ENCODE results near the gene PCED1B. TPM values are rescaled to one million over a fixed set of nuclear protein-coding genes. Genes with fewer than 3 reads are reported as not detected.

PCED1B gene
- polyA plus RNA-seq, 1 donor (not counting 4 experiments of a cell fraction or from before 2014, with no cell fraction given), result 3.2 TPM

- FAIRE-seq (no peak), DNase-seq (ENCODE audit: low read depth, low spot score) (no peak)
- Histone ChIP-seq H3K9ac (ENCODE audit: control insufficient read depth, extremely low read depth, insufficient read depth, low read length) (peak overlapping the region; percentile 74), H3K79me2 (ENCODE audit: control insufficient read depth, insufficient read depth, low read length) (peaks cover 3% of the 10 kb centered on the region), H3K4me1 (ENCODE audit: control insufficient read depth, extremely low read depth, insufficient read depth, low read length) (peaks cover 72% of the 10 kb centered on the region), H2AFZ (ENCODE audit: control insufficient read depth, low read length) (no peak overlapping the region), H3K36me3 (ENCODE audit: control insufficient read depth in 2 of 2, extremely low read depth in 1 of 2, insufficient read depth in 2 of 2, low read length in 2 of 2) (peaks cover 0 to 3% of the 10 kb centered on the region in 2 experiments), H3K4me2 (ENCODE audit: control insufficient read depth, extremely low read depth, insufficient read depth, low read depth, low read length) (peak overlapping the region; percentile 20), H3K9me1 (ENCODE audit: control insufficient read depth, extremely low read depth, insufficient read depth, low read length) (no peaks in the 10 kb centered on the region), H3K27me3 (ENCODE audit: control insufficient read depth, extremely low read depth, insufficient read depth, low read length) (no peaks in the 10 kb centered on the region), H3K4me3 (ENCODE audit: control insufficient read depth in 2 of 3, extremely low read depth in 1 of 3, insufficient read depth in 2 of 3, low read depth in 1 of 3, low read length in 3 of 3) (no peak overlapping the region), H4K20me1 (ENCODE audit: control insufficient read depth, extremely low read depth, insufficient read depth, low read length) (no peaks in the 10 kb centered on the region), H3K9me3 (ENCODE audit: control insufficient read depth, low read depth, low read length) (no peaks in the 10 kb centered on the region), H3K27ac (ENCODE audit: control insufficient read depth, insufficient read depth, low read length) (peak overlapping the region; percentile 99)
- dilution Hi-C loops (cut with MboI; ENCODE audit: extremely low pct_ligation_motif_present, low sequenced_read_pairs), result no loop called here
- TF ChIP-seq EZH2 (IDR thresholded peaks at IDR 0.05; ENCODE audit: low read length), result no peak
- no peak for TF ChIP-seq CTCF (optimal IDR thresholded peaks at IDR 0.05 in 1 of 3, IDR thresholded peaks at IDR 0.05 in 1 of 3, conservative IDR thresholded peaks at IDR 0.05 in 1 of 3; ENCODE audit: extremely low read depth in 1 of 3, insufficient read depth in 2 of 3, low read length in 3 of 3)
Measured at GRCh38 chr12:47271800-47272239, 192.4 kb downstream of the PCED1B start.

- no peak overlapping the region for H2AFZ ChIP-seq (ENCODE audit: control insufficient read depth, low read length)
- FAIRE-seq (no peak), DNase-seq (ENCODE audit: low read depth, low spot score) (no peak)
- TF ChIP-seq CTCF (optimal IDR thresholded peaks at IDR 0.05 in 1 of 3, IDR thresholded peaks at IDR 0.05 in 1 of 3, conservative IDR thresholded peaks at IDR 0.05 in 1 of 3; ENCODE audit: extremely low read depth in 1 of 3, insufficient read depth in 2 of 3, low read length in 3 of 3), result no peak
- no peak for TF ChIP-seq EZH2 (IDR thresholded peaks at IDR 0.05; ENCODE audit: low read length)
- no peaks in the 10 kb centered on the region for H3K9me3 ChIP-seq (ENCODE audit: control insufficient read depth, low read depth, low read length)
- H3K9me1 ChIP-seq (ENCODE audit: control insufficient read depth, extremely low read depth, insufficient read depth, low read length), result no peaks in the 10 kb centered on the region
- no peak overlapping the region for H3K4me2 ChIP-seq (ENCODE audit: control insufficient read depth, extremely low read depth, insufficient read depth, low read depth, low read length)
- no peaks in the 10 kb centered on the region for H3K27me3 ChIP-seq (ENCODE audit: control insufficient read depth, extremely low read depth, insufficient read depth, low read length)
- peaks cover 72% of the 10 kb centered on the region for H3K4me1 ChIP-seq (ENCODE audit: control insufficient read depth, extremely low read depth, insufficient read depth, low read length)
- H3K4me3 ChIP-seq (ENCODE audit: control insufficient read depth in 2 of 3, extremely low read depth in 1 of 3, insufficient read depth in 2 of 3, low read depth in 1 of 3, low read length in 3 of 3), result peak overlapping the region in 1 of 3 experiments; percentile 11
- dilution Hi-C loops (cut with MboI; ENCODE audit: extremely low pct_ligation_motif_present, low sequenced_read_pairs), result no loop called here
- H4K20me1 ChIP-seq (ENCODE audit: control insufficient read depth, extremely low read depth, insufficient read depth, low read length), result no peaks in the 10 kb centered on the region
- peaks cover 3% of the 10 kb centered on the region for H3K79me2 ChIP-seq (ENCODE audit: control insufficient read depth, insufficient read depth, low read length)
- H3K27ac ChIP-seq (ENCODE audit: control insufficient read depth, insufficient read depth, low read length), result peak overlapping the region; percentile 99
- H3K9ac ChIP-seq (ENCODE audit: control insufficient read depth, extremely low read depth, insufficient read depth, low read length), result peak overlapping the region; percentile 74
- H3K36me3 ChIP-seq (ENCODE audit: control insufficient read depth in 2 of 2, extremely low read depth in 1 of 2, insufficient read depth in 2 of 2, low read length in 2 of 2), result peaks cover 0 to 3% of the 10 kb centered on the region in 2 experiments
Measured at GRCh38 chr12:47272412-47273190, 193.2 kb downstream of the PCED1B start.

All from keratinocyte (primary cell).